NOMO-1 treated with DMSO at 0.1 percent for 48 hours (cell line): ENCODE data around the gene UPK3A.
"Not testable (repeated sequence)": the region's sequence is repeated elsewhere in the genome, so short reads cannot be mapped to it uniquely, and the experiment has no call there.

ENCODE experiments used
- DNase-seq: peaks from one replicate; lab custom pipeline; 2025; ENCODE audit not compliant: unreplicated experiment; lab: John Stamatoyannopoulos, UW

UPK3A gene

GRCh38 chr22:45328261-45328660 is 43.5 kb downstream of the UPK3A start:
- not testable (repeated sequence) for DNase-seq

- DNase-seq: no peak
Observed at GRCh38 chr22:45328822-45329529, 44.2 kb downstream of the UPK3A start.

- DNase-seq: no peak
Observed at GRCh38 chr22:45329530-45329936, 44.8 kb downstream of the UPK3A start.

GRCh38 chr22:45330548-45330947 is 45.8 kb downstream of the UPK3A start:
- DNase-seq: no peak

GRCh38 chr22:45331486-45331885 is 46.7 kb downstream of the UPK3A start:
- no peak for DNase-seq

GRCh38 chr22:45332001-45332400 is 47.3 kb downstream of the UPK3A start:
- no peak for DNase-seq

- no peak for DNase-seq
Observed at GRCh38 chr22:45334068-45334467, 49.3 kb downstream of the UPK3A start.

- no peak for DNase-seq
Observed at GRCh38 chr22:45334528-45334927, 49.8 kb downstream of the UPK3A start.

- DNase-seq: no peak
Observed at GRCh38 chr22:45335021-45335818, 50.5 kb downstream of the UPK3A start.

GRCh38 chr22:45335854-45336522 is 51.2 kb downstream of the UPK3A start:
- no peak for DNase-seq

- DNase-seq: no peak
Observed at GRCh38 chr22:45336971-45337431, 52.3 kb downstream of the UPK3A start.

- no peak for DNase-seq
Observed at GRCh38 chr22:45337536-45337935, 52.8 kb downstream of the UPK3A start.

- no peak for DNase-seq
Observed at GRCh38 chr22:45338795-45339194, 54.0 kb downstream of the UPK3A start.

GRCh38 chr22:45340323-45340722 is 55.6 kb downstream of the UPK3A start:
- DNase-seq: no peak

GRCh38 chr22:45341498-45341897 is 56.7 kb downstream of the UPK3A start:
- DNase-seq: no peak

- no peak for DNase-seq
Observed at GRCh38 chr22:45343143-45343542, 58.4 kb downstream of the UPK3A start.

GRCh38 chr22:45344334-45344733 is 59.6 kb downstream of the UPK3A start:
- no peak for DNase-seq
